GM18499 (cell line): ENCODE data around the gene MRPL40.

Source experiments
- ATAC-seq: cut with Tn5 transposase; IDR thresholded peaks from one replicate; pipeline ENCODE4 v1.9.1; 2021; ENCODE audit warnings: moderate number of reproducible peaks; ENCODE audit not compliant: insufficient read depth, unreplicated experiment

Gene MRPL40

DNA sequence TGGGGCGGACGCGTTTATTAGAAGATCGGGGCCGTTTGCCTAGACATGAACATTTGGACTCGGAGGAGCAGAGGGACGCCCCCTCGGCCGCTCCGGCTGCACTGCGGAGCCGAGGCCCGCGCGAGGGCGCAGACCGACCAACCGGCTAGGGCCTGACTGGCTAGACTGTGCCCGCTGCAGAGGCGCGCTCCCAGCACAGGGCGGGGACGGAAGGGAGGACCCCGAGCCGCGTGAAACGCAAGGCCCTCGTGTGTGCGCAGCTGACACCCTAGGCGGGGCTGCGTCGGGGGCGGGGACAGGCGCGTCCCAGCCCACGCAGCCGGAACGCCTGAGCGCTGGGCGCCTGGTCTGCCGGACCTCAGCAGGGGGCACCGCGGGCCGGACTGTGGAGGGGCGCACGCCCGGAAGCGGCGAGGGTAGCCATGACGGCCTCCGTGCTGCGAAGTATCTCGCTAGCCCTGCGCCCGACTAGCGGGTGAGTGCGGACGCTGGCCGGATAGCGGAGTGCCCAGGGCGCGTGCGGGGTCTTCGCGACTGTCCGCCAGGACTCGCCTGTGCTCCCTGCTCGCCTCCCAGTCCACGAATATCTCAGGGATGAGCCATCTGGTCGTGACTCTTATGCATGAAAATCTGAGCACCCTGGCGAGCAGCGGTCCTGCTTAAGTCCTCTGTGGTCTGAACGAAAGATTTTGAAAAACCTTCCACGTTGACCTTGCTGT, at the start of gene MRPL40:
Gene MRPL40 (plus strand): TSS at position 413 of the 719 bp plus-strand sequence. CDS start 10 bp downstream, at position 423.
- ATAC-seq, result peak; percentile 38

DNA sequence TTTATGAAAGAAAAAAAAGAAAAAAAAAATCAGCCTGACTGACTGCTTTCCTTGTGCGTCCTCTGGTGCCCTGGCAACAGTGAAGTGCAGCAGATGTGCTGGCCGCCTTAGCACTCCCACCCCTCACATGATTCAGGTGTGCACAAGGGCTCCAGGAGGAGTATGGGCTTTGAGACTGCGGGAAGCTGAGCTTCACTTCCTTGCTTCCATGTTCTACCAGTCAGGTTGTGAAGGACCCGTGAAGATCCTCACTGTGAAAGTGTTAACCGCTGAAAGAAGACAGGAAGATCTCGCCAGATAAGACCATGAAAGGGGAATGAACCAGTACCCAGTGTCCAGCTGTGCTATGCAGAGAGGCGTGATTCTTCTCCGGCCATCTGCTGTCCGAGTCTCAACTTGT, 49.1 kb upstream of the MRPL40 start:
- ATAC-seq, result no peak

DNA sequence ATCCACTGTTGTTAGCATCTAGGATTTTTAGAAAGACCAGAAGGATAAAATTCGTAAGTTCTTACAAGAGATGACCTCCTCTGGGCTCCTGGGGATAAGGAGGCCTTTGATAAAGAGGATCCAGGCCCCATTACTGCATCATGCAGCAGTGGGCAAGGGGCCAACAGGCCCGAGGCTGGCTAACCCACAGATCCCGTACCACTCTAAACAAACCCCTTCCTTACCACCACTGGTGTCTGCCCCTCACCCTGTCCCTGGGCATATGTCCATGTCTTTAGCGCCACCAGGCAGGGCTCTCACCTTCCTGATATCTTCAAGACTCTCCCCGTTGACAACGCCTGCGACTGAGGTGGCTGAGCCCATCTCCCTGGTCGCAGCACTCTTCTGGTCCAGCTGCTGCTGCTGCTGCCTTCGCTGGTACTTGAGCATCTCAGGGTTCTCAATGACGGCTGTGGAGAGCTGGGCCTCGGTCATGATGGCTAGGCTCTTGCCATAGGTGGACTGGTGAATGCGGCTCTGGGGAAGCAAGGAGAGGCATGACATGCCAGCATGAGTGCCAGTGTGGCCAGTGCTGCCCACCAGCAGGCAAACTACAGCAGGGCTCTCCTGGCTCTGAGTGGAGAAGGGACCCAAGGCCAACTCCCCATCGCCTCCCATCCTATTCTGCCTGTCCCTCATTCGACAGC, 47.0 kb upstream of the MRPL40 start:
- ATAC-seq, result no peak

DNA sequence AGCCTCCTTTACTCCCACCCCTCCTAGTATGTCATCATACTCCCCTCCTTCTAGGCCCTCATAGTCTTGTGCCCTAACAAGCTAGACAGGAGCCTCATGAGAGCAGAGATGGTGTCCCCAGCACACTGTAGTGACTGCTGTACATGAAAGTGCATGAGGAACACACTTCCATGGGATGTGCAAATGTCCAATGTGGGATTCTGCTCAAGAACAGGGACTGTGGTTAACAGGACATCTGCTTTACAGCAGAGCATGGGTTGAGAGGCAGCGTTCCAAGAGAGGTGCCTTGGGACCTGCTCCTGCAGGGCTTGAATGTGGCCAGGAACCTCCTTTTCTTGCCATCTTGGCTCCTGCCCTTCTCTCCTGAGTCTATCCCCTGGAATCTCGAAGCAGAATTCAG, 46.1 kb upstream of the MRPL40 start:
- ATAC-seq, result no peak

DNA sequence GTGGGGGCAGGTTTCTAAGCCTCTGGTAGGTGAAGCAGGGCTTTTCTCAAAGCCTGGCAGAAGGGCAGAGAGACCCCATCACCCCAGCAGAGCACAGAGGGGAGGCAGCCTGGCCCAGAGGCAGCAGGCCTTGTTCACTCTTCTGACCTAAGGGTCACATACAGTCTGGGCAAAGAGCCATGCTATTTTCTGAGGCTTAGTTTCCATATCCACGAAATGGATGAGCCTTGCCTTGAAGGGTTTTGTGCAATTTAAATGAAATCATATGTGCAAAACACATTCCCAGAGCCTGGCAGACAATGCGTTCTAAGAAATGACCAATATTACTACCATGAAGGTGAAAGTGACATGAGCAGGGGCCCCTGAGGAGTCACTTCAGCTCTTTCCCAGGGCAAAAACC, 45.3 kb upstream of the MRPL40 start:
- ATAC-seq, result no peak

DNA sequence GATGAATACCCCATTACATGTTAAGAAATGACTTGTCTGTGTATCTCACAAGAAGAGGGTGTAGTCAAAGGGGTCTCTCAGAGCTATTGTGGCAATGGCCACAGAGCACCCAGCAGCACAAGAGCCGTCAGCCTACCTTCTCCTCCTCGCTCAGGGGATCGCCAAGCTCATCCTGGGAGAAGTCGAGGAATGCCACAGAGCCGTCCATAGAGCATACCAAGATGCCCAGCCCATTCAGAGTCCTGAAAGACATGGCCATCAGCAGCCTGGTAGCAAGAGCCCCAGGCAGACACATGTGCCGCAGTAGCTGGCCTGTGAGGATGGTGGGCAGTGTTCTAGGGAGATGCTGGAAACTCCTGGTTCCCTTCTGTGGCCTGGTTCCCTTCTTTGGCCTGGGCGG, 44.8 kb upstream of the MRPL40 start:
- ATAC-seq, result no peak

DNA sequence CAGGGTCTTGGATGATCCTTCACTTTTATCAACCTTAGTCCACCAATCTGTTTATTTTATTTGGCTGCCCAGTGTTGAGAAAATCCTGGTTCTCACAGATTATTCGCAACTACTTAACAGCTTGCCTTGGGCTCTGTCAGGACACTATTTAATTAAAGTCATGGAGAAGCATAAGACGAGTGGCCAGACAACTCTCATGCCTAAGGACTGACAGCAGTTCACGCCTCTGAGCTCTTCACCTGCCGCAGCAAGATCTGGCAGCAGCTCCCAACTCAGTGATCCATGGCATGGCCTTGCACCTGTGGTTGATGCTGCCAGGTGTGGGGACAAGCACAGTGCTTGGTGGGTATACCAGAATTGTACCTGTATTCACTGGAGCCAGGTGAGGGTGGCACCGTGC, 38.6 kb upstream of the MRPL40 start:
- ATAC-seq, result no peak

DNA sequence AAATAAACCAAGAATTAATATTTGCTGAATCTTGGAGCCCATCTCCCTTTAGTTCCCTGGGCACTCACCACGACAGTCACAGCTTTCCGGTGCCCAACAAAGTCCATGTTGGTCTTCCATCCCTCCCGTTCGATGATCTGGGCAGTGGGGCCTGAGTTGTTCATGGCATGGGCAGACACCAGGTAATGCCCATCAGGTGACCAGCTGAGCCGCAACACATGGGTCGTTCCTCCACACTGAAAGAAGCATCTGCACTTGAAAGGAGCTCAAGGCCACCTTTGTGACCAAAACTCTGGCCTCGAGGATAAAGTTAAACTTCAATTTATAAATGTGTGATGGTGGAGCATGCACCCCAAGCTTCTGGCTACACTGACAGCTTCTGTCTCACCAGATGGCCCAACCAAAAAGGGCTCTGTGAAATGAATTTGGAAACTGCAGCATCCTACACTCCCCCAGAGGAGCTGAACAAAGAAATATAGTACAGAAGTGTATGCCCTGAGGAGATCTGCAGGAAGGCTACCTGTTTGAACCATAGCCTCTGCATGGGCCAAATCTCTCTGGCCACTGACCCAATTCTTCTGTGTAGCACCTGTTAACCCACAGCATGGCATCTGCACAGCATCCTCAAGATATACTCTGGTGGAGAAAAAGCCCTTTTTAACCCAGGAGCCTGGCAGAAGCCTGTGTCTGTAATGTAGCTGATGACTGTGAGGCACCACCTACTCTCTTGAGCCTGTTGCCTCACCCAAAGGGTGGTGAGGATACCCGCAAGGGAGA, 37.9 kb upstream of the MRPL40 start:
- no peak for ATAC-seq

DNA sequence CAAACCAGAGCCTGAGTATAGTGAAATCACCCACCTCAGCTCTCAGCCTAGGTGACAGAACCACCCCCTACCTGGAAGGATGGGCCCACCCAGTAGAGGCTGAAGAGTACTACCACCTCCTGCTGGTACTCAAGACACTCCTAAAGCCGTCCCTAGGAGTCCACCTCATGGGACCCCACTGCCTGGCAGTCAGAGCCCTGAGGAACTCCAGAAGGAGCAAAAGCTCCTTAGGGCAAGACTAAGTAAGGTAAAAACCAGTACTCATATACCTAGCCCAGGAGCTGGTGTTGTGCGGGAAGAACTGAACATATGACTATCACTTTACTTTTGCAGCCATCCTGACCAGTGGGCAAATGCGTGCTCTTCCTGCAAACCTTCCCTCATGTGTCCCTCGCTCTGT, 37.1 kb upstream of the MRPL40 start:
- ATAC-seq, result no peak

DNA sequence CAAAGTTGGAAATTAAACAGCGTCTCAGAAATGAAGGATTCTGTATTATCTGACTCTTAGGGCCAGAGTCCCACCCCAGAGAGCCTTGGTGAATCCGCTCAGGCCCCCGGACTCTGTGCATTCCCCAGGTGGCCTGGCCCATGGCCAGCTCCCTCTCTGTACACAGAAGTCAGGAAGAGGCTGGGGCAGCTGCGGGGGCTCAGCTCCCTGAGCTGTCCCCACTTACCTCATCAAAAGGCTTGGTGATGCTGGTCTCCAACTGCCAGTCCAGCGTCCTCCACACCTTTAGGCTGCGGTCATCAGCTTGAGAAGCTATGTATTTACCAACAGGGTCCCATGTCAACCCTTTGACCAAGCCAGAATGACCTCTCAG, 35.8 kb upstream of the MRPL40 start:
- no peak for ATAC-seq

DNA sequence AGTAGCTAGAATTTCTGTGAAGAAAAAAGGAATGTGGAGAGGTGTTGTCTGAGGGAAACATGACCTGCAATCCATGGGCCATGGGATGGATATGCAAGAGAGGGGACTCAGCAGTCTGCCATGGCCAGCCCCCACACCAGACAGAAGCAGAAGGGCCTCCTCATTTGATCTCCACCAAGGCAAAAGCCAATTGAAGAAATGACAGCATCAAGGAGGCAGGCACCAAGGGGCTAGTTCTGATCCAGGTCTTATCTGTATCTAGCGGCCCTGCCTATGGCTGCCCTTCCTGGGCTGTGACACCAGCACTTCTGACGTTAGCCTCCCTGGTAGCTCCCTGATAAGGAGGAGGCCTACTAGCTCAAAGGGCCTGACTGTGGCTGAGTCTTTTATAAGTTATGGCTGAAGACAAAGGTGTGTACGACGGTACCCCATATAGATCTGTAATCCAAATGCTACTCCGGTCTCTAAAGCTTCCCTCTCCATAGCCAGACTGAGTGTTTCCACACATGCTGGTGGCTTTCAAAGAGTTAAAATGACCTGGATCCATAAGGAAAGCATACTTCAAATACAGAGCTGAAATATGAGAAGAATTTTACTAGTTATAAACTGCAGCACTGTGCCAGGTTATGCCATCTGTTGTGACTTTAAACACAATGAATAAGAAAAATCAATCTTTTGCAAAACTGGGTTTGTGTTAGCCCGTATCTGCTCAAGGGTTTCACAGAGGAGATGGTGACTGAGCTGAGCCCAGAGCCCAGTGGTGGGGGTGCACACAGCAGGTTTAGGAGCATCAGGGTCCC, 35.2 kb upstream of the MRPL40 start:
- ATAC-seq, result no peak

DNA sequence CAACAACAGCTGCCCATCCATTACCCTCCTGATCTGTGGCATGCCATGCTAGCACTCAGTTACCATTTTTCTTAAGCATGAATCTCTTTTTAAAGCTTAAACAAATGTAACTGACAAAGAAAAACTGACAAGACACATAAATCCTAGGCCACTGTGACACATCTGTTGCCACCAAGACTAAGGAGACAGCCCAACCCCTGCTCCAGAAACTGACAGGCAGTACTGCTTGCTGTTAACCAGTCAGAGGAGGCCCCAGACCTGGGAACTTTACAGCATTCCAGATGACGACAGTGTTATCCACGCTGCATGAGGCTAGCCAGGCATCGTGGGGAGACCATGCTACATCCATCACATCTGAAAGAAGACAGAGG, 34.6 kb upstream of the MRPL40 start:
- no peak for ATAC-seq

DNA sequence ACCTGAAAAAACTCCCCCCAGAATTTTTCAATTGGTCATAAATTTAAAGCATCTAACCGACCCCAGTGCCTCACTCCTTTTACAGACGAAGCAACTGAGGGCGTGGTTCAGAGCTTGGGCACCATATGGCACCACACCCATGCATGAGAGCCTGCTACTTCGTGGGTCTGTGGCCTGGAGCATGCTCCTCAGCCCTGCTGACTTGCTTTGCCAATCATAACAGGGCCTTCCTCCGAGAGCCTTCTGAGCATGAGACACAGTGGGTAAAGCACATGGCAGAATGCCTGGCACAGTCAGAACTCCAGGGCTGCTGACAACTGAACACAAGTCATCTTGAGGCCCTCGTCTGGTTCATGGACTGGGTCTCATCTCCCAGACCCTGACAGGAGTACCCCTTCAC, 34.1 kb upstream of the MRPL40 start:
- ATAC-seq, result no peak

DNA sequence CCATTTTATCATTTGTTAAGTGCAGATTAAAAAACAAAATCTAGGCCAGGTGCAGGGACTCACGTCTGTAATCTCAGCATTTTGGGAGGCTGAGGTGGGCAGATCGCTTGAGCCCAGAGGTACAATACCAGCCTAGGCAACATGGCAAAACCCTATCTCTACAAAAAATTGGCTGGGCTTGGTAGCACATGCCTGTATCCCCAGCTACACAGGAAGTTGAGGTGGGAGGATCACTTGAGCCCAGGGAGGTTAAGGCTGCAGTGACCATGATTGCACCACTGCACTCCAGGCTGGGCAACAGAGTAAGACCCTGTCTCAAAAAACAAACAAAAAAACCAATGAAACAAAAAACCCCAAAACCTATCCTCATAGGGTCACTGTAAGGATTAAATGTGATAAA, 33.7 kb upstream of the MRPL40 start:
- no peak for ATAC-seq

DNA sequence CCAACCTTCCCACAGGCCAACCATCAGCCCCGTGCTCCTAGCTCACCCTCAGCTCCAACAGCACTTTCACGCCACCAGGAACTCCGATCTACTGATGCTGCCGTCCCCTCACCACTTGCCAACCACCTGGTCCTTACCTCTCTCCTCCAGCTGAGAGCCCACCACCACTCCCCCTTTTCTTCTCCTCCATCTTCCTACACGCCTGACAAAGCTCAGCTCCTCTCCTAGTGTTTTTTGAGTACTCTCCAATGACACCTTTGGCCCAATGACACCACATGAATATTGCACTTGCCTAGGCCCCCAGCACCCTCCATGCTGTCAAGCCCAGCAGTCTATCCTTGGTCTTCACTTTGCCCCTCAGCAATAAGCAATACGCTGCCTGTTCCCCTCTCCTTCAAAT, 31.5 kb upstream of the MRPL40 start:
- no peak for ATAC-seq

DNA sequence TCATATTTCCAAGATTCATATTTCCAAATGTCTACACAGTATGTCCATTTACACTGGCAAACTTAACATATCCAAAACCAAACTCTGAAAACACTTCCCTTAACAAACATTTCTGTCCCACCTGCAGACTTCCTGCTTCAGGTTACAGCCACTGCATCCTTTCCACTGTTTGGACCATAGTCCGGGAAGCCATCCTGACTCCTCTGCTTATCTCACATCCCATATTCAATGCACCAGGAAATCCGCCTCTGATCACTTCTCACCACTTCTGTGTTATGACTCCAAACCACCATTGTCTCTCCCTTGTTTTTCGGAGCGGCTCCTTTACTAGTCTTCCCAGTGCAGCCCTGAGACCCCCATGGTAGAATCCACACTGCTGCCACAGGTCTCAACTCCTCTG, 30.9 kb upstream of the MRPL40 start:
- ATAC-seq, result no peak

DNA sequence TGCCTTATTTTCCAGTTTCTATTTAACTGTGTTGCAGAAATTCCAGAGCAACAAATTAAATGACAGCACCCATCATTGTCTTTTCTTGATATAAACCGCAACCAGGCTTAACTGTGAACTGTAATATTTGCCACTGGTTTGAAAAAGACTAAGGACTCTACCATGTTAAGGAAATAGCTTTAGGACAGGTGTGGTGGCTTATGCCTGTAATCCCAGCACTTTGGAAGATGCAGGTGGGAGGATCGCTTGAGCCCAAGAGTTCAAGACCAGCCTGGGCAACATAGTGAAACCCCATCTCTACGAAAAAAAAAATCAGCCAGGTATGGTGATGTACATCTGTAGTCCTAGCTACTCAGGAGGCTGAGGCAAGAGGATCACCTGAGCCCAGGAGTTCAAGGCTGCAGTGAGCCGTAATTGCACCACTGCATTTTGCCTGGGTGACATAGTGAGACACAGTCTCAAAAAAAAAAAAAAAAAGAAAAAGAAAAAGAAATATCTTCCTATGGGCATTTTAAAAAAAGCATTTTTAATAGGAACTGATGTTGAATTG, 29.6 kb upstream of the MRPL40 start:
- ATAC-seq, result no peak

DNA sequence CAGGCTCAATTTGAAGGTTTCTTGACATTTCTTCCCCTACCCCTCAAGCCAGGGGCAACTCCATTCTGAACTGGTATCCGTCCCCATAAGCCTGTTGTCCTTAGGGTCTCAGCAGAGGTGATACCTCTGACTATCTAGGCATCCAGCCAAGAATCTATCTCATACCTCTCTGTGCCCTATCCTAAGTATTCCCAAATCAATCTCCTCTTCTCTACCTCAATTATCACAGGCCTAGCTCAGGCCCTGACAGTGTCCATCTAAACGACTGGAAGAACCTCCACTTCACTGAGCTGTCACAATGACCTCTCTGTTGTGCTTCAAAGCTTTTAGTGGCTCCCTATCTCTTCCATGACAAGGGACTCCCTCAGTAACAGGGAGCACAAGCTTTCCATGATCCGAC, 27.7 kb upstream of the MRPL40 start:
- ATAC-seq, result no peak

DNA sequence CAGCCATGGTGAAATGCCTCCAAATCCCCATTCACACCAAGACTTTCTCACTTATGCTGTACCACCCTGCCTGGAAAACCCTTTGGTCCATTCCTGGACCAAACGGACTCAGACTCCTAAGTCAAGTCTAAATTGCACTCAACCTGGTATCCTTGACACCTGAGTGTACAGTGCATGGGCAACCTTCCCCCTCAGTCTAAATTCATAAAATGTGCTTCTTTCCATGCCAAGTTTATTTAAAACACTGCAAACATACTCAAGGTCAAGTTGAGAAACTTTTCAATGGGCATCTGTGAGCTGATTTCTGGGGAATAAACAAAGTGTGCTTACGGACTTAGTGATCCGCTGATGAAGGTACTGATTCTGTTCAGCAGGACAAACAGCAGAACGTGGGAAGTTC, 27.2 kb upstream of the MRPL40 start:
- no peak for ATAC-seq

DNA sequence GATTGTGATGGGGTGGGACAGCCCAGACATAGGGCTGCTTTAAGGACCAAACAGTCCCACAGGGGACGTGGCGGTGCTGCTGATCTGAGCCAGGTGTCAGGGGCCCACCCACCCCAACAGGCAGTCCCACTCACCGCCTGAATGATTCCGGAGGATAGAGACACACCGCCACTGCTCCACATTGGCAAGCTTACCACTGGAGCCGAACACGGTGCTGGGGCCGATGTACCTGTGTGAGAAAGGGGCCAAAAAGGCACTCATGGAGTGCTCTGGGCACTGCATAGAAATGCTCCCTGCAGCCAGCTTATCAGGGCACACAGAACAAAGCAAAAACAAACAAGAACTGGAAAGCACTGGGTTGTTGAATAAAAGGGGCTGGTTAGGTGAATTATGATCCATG, 26.7 kb upstream of the MRPL40 start:
- no peak for ATAC-seq
